HUES48 (cell line): ENCODE measurements around the gene TRPC4AP.

Experiments used
- H3K27ac ChIP-seq: one replicate; pipeline ENCODE4 v1.7.0; 2013; ENCODE audit warnings: low read depth, low read length, inconsistent platforms
- H3K27me3 ChIP-seq: 2 replicates; pipeline ENCODE4 v1.6.1; 2013; ENCODE audit warnings: mild to moderate bottlenecking, low read length; ENCODE audit not compliant: control insufficient read depth, insufficient read depth
- H3K36me3 ChIP-seq: 2 replicates; pipeline ENCODE4 v1.6.1; 2013; ENCODE audit warnings: low read length; ENCODE audit not compliant: control insufficient read depth, insufficient read depth
- H3K4me1 ChIP-seq: 2 replicates; pipeline ENCODE4 v1.6.1; 2013; ENCODE audit warnings: mild to moderate bottlenecking, low read length; ENCODE audit not compliant: control insufficient read depth, insufficient read depth
- H3K4me3 ChIP-seq: 2 replicates; pipeline ENCODE4 v1.5.1; 2013; ENCODE audit warnings: mild to moderate bottlenecking, low read depth, low read length
- H3K9ac ChIP-seq: 2 replicates; pipeline ENCODE4 v1.6.1; 2013; ENCODE audit warnings: mild to moderate bottlenecking, low read depth, low read length, moderate library complexity
- H3K9me3 ChIP-seq: 2 replicates; pipeline ENCODE4 v1.6.1; 2013; ENCODE audit warnings: low read length; ENCODE audit not compliant: control insufficient read depth, insufficient read depth

Gene TRPC4AP

GRCh38 chr20:34983089-34983820 is 109.4 kb downstream of the TRPC4AP start:
- H3K27me3 ChIP-seq, result peaks cover 13% of the 10 kb centered on the region; the same call in 1 of the 2 replicates
- no peaks in the 10 kb centered on the region for H3K36me3 ChIP-seq
- H3K4me1 ChIP-seq, result peaks cover 33% of the 10 kb centered on the region
- H3K27ac ChIP-seq, result peak overlapping the region; percentile 3
- no peaks in the 10 kb centered on the region for H3K9me3 ChIP-seq
- H3K9ac ChIP-seq, result no peak overlapping the region
- H3K4me3 ChIP-seq, result peak overlapping the region; percentile 1

- Histone ChIP-seq H3K9ac (no peak overlapping the region), H3K4me1 (peaks cover 33% of the 10 kb centered on the region), H3K27ac (no peak overlapping the region), H3K4me3 (no peak overlapping the region), H3K9me3 (no peaks in the 10 kb centered on the region), H3K36me3 (no peaks in the 10 kb centered on the region), H3K27me3 (peaks cover 13% of the 10 kb centered on the region; the same call in 1 of the 2 replicates)
Observed at GRCh38 chr20:34982270-34983088, 110.1 kb downstream of the TRPC4AP start.

- H3K9ac ChIP-seq, result no peak overlapping the region
- H3K27me3 ChIP-seq, result peaks cover 11% of the 10 kb centered on the region; the same call in 1 of the 2 replicates
- H3K27ac ChIP-seq, result no peak overlapping the region
- no peak overlapping the region for H3K4me3 ChIP-seq
- no peaks in the 10 kb centered on the region for H3K9me3 ChIP-seq
- H3K36me3 ChIP-seq, result no peaks in the 10 kb centered on the region
- peaks cover 41% of the 10 kb centered on the region for H3K4me1 ChIP-seq
Observed at GRCh38 chr20:34980543-34981233, 111.9 kb downstream of the TRPC4AP start.

GRCh38 chr20:34979366-34980153 is 113.0 kb downstream of the TRPC4AP start:
- peaks cover 32% of the 10 kb centered on the region for H3K4me1 ChIP-seq
- no peak overlapping the region for H3K27ac ChIP-seq
- H3K4me3 ChIP-seq, result no peak overlapping the region

GRCh38 chr20:34978092-34978744 is 114.4 kb downstream of the TRPC4AP start:
- no peaks in the 10 kb centered on the region for H3K9me3 ChIP-seq
- H3K4me3 ChIP-seq, result no peak overlapping the region
- H3K9ac ChIP-seq, result no peak overlapping the region
- H3K4me1 ChIP-seq, result peaks cover 33% of the 10 kb centered on the region
- H3K36me3 ChIP-seq, result no peaks in the 10 kb centered on the region
- 0 out of 2 replicates have a peak, but pooled peaks cover 9% of the 10 kb centered on the region for H3K27me3 ChIP-seq
- no peak overlapping the region for H3K27ac ChIP-seq

More at GRCh38 chr20:34979366-34980153, 113.0 kb downstream of the TRPC4AP start:
- H3K9me3 ChIP-seq, result no peaks in the 10 kb centered on the region
- H3K27me3 ChIP-seq, result 0 out of 2 replicates have a peak, but pooled peaks cover 9% of the 10 kb centered on the region
- no peak overlapping the region for H3K9ac ChIP-seq
- H3K36me3 ChIP-seq, result no peaks in the 10 kb centered on the region

GRCh38 chr20:34977365-34978091 is 115.1 kb downstream of the TRPC4AP start:
- H3K9ac ChIP-seq, result no peak overlapping the region

GRCh38 chr20:34976286-34976685 is 116.3 kb downstream of the TRPC4AP start:
- H3K4me1 ChIP-seq, result peaks cover 26% of the 10 kb centered on the region; the same call in 1 of the 2 replicates
- H3K9me3 ChIP-seq, result no peaks in the 10 kb centered on the region
- H3K36me3 ChIP-seq, result no peaks in the 10 kb centered on the region
- H3K27ac ChIP-seq, result no peak overlapping the region
- H3K4me3 ChIP-seq, result no peak overlapping the region
- H3K9ac ChIP-seq, result no peak overlapping the region
- no peaks in the 10 kb centered on the region for H3K27me3 ChIP-seq

More at GRCh38 chr20:34977365-34978091, 115.1 kb downstream of the TRPC4AP start:
- Histone ChIP-seq H3K4me3 (no peak overlapping the region), H3K36me3 (no peaks in the 10 kb centered on the region), H3K27me3 (0 out of 2 replicates have a peak, but pooled peaks cover 4% of the 10 kb centered on the region), H3K27ac (no peak overlapping the region), H3K9me3 (no peaks in the 10 kb centered on the region), H3K4me1 (peaks cover 27% of the 10 kb centered on the region)

GRCh38 chr20:34974246-34974645 is 118.4 kb downstream of the TRPC4AP start:
- H3K27ac ChIP-seq, result no peak overlapping the region
- no peak overlapping the region for H3K9ac ChIP-seq
- H3K4me3 ChIP-seq, result no peak overlapping the region
- H3K9me3 ChIP-seq, result no peaks in the 10 kb centered on the region
- H3K36me3 ChIP-seq, result no peaks in the 10 kb centered on the region
- H3K4me1 ChIP-seq, result peaks cover 17% of the 10 kb centered on the region; the same call in 1 of the 2 replicates
- no peaks in the 10 kb centered on the region for H3K27me3 ChIP-seq

GRCh38 chr20:34971561-34972235 is 120.9 kb downstream of the TRPC4AP start:
- H3K4me3 ChIP-seq, result no peak overlapping the region
- no peak overlapping the region for H3K27ac ChIP-seq
- no peaks in the 10 kb centered on the region for H3K36me3 ChIP-seq
- no peaks in the 10 kb centered on the region for H3K9me3 ChIP-seq
- peaks cover 9% of the 10 kb centered on the region; the same call in 1 of the 2 replicates for H3K4me1 ChIP-seq
- H3K27me3 ChIP-seq, result no peaks in the 10 kb centered on the region
- no peak overlapping the region for H3K9ac ChIP-seq
